Activated B cell treated with CpG ODN at 0.5 μM for 24 hours (primary cell): Measurements from ENCODE around the gene AQP12A. TPM values are rescaled to one million over a fixed set of nuclear protein-coding genes. Genes with fewer than 3 reads are reported as not detected.

Source experiments
- ATAC-seq: fragments of 200-7000 bp; cut with Tn5 transposase; one replicate; pipeline ENCODE4 v1.10.0; 2021; ENCODE audit warnings: low read depth, mild to moderate bottlenecking, moderate library complexity
- CTCF ChIA-PET: fragments of 350-600 bp; sonication (Branson Sonifier 250); formaldehyde crosslinking; loops from one replicate; lab custom pipeline; 2021; ENCODE audit warnings: antibody characterized with exemption; lab: Charles Lee
- POLR2A ChIA-PET: fragments of 350-600 bp; sonication (Branson Sonifier 250); formaldehyde crosslinking; loops from one replicate; lab custom pipeline; 2021; ENCODE audit warnings: antibody characterized with exemption; lab: Charles Lee
- DNase-seq: peaks from one replicate; pipeline ENCODE4 v3.0.0; 2022
- H3K27ac Mint-ChIP-seq: one replicate; pipeline ENCODE4 v1.8.0; 2020; ENCODE audit warnings: mixed read lengths
- H3K27me3 Mint-ChIP-seq: one replicate; pipeline ENCODE4 v1.8.0; 2021; ENCODE audit warnings: mixed read lengths
- H3K36me3 Mint-ChIP-seq: one replicate; pipeline ENCODE4 v1.8.0; 2021; ENCODE audit warnings: low read depth, mixed read lengths
- H3K4me1 Mint-ChIP-seq: one replicate; pipeline ENCODE4 v1.8.0; 2021; ENCODE audit warnings: mixed read lengths
- H3K4me3 Mint-ChIP-seq: one replicate; pipeline ENCODE4 v1.8.0; 2020; ENCODE audit warnings: mild to moderate bottlenecking, mixed read lengths
- H3K9me3 Mint-ChIP-seq: one replicate; pipeline ENCODE4 v1.8.0; 2020; ENCODE audit warnings: mixed read lengths
- intact Hi-C: fragments of 100-400 bp; cut with micrococcal nuclease; formaldehyde crosslinking; loops from one replicate; pipeline ENCODE4 v1.15.1; 2024
- total RNA-seq: library from RNA; stranded (reverse); gene quantifications from 2 replicates; pipeline ENCODE4 v1.2.3, GENCODE V29; 2022
- TF ChIP-seq, protein P1 (sequence below): fragments of 200-600 bp; IDR thresholded peaks from one replicate; pipeline ENCODE4 v1.8.0; 2022; ENCODE audit warnings: antibody characterized with exemption, mild to moderate bottlenecking

AQP12A gene
- total RNA-seq, 1 donor from 2014 or later: not detected

DNA sequence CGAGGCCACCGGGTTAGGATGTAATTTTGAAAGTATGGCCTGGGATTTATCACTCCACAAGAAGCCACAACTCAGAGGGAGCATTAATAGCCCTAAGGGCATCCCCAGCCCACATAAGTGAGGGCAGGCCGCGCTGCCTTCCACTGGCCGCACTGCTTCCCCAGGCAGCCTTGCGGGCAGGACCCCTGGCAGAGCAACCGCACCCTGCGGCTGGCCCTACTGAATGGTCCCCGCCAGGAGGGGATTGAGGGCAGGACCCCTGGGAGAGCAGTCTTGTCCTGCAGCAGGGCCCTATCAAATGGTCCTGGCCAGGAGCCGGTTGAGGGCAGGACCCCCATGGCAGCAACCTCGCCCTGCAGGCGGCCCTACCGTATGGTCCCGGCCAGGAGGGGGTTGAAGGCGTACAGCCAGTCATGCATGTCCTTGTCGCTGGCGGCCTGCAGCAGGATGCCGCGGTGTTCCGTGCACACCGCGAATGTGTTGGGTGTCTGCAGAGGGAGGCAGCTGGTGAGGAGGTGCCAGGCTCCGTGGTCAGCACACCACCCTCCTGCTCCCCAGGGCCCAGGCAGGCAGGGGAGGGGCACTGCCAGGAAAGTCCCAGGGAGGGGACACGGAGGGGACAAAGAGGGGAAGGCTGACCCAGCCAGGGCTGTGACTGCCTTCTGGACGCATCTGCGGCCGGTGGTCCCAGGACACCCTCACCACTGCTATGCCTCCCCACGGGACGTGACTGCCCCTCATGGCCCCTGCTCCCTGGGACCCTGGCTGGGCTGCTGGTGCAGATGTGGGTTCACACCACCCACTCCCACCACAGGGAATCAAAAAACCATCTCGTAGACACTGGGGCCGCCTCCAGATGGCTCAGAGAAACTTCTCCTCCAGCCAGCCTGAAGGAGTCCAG, 26.3 kb downstream of the AQP12A start:
- H3K27ac Mint-ChIP-seq: no peak overlapping the region
- DNase-seq: no peak
- no peak for ATAC-seq
- no peaks in the 10 kb centered on the region for H3K36me3 Mint-ChIP-seq
- H3K4me3 Mint-ChIP-seq: no peak overlapping the region
- peaks cover 2% of the 10 kb centered on the region for H3K27me3 Mint-ChIP-seq
- POLR2A ChIA-PET: no interaction called here
- intact Hi-C loops: no loop called here
- H3K9me3 Mint-ChIP-seq: no peaks in the 10 kb centered on the region
- CTCF ChIA-PET: no interaction called here
- TF ChIP-seq, protein P1, sequence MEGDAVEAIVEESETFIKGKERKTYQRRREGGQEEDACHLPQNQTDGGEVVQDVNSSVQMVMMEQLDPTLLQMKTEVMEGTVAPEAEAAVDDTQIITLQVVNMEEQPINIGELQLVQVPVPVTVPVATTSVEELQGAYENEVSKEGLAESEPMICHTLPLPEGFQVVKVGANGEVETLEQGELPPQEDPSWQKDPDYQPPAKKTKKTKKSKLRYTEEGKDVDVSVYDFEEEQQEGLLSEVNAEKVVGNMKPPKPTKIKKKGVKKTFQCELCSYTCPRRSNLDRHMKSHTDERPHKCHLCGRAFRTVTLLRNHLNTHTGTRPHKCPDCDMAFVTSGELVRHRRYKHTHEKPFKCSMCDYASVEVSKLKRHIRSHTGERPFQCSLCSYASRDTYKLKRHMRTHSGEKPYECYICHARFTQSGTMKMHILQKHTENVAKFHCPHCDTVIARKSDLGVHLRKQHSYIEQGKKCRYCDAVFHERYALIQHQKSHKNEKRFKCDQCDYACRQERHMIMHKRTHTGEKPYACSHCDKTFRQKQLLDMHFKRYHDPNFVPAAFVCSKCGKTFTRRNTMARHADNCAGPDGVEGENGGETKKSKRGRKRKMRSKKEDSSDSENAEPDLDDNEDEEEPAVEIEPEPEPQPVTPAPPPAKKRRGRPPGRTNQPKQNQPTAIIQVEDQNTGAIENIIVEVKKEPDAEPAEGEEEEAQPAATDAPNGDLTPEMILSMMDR: no peak
- H3K4me1 Mint-ChIP-seq: no peaks in the 10 kb centered on the region

DNA sequence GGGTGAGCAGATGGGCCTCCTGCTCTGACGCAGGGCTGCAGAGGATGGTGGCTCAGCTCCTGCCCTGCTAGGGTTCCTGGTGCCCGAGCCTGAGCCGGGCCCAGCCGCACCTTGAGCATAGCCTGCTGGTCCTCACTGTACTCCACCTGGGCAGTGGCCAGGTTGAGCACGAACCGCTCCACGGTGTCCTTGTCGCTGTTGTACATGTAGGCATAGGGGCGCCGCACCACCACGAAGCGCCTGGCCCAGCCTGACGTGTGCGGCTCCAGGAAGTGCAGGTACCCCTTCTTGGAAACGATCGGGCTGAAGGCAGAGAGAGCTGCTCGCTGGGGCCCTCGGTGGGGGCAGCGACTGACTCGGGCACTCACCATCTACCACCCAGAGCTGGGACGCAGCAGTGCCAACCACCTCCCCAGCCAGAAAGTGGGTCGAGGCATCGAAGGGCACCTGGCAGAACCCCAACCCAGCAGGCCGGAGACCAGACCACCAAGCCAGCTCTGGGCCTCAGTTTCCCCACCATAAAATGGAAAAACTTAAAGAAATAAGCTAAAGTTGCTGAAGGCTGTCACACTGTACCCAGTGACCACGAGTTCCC, 27.3 kb downstream of the AQP12A start:
- TF ChIP-seq, protein P1: no peak
- DNase-seq (no peak), ATAC-seq (no peak)
- Mint-ChIP-seq H3K9me3 (no peaks in the 10 kb centered on the region), H3K27ac (no peak overlapping the region), H3K4me1 (no peaks in the 10 kb centered on the region), H3K27me3 (peaks cover 2% of the 10 kb centered on the region), H3K4me3 (no peak overlapping the region), H3K36me3 (no peaks in the 10 kb centered on the region)
- intact Hi-C loops: no loop called here
- CTCF ChIA-PET: no interaction called here
- POLR2A ChIA-PET: no interaction called here

- Mint-ChIP-seq H3K9me3 (no peaks in the 10 kb centered on the region), H3K36me3 (no peaks in the 10 kb centered on the region), H3K4me1 (no peaks in the 10 kb centered on the region), H3K4me3 (no peak overlapping the region), H3K27me3 (peaks cover 2% of the 10 kb centered on the region), H3K27ac (no peak overlapping the region)
- ATAC-seq: no peak
- CTCF ChIA-PET: no interaction called here
- TF ChIP-seq, protein P1: no peak
- intact Hi-C loops: no loop called here
- DNase-seq: no peak
- POLR2A ChIA-PET: no interaction called here
Observed at GRCh38 chr2:240719676-240720545, 28.2 kb downstream of the AQP12A start.

GRCh38 chr2:240720686-240721595, 29.3 kb downstream of the AQP12A start:
- no peaks in the 10 kb centered on the region for H3K36me3 Mint-ChIP-seq
- POLR2A ChIA-PET: no interaction called here
- H3K27ac Mint-ChIP-seq: no peak overlapping the region
- no peaks in the 10 kb centered on the region for H3K4me1 Mint-ChIP-seq
- DNase-seq (no peak), ATAC-seq (no peak)
- CTCF ChIA-PET: no interaction called here
- H3K4me3 Mint-ChIP-seq: no peak overlapping the region
- H3K27me3 Mint-ChIP-seq: no peaks in the 10 kb centered on the region
- intact Hi-C loops: no loop called here
- TF ChIP-seq, protein P1: no peak
- no peaks in the 10 kb centered on the region for H3K9me3 Mint-ChIP-seq
